ENCODE measurements around the gene KIF26B. TPM values are rescaled to one million over a fixed set of nuclear protein-coding genes. Genes with fewer than 3 reads are reported as not detected.

KIF26B gene
- total and polyA plus RNA-seq, 3 experiments from 2014 or later: 0.11 to 0.16 TPM; not detected in 1

- no peak overlapping the region for H3K4me3 ChIP-seq (ENCODE audit: low read length)
- Mint-ChIP-seq H3K27ac (no peak overlapping the region), H3K36me3 (peaks cover 0 to 6% (median 0%) of the 10 kb centered on the region in 3 donors), H3K27me3 (peaks cover 0 to 8% of the 10 kb centered on the region in 2 donors), H3K9me3 (peaks cover 0 to 34% (median 7%) of the 10 kb centered on the region in 5 donors), H3K4me1 (no peaks in the 10 kb centered on the region), H3K4me3 (no peak overlapping the region)
- H3K4me1 ChIP-seq (ENCODE audit: insufficient read depth, low read length): no peaks in the 10 kb centered on the region
- H3K27me3 ChIP-seq (ENCODE audit: insufficient read depth, low read length, poor library complexity, severe bottlenecking): no peaks in the 10 kb centered on the region
- H3K9me3 ChIP-seq (ENCODE audit: low read length): no peaks in the 10 kb centered on the region
- H3K36me3 ChIP-seq (ENCODE audit: insufficient read depth, low read length): no peaks in the 10 kb centered on the region
- POLR2A ChIA-PET: no interaction called here
- CTCF ChIA-PET: no interaction called here
- no peak overlapping the region for H3K27ac ChIP-seq (ENCODE audit: low read depth, low read length)
- DNase-seq: no peak
Measured at GRCh38 chr1:245685111-245685810, 530.5 kb downstream of the KIF26B start.

GRCh38 chr1:245686006-245686405, 531.2 kb downstream of the KIF26B start:
- Histone ChIP-seq H3K4me3 (ENCODE audit: low read length) (no peak overlapping the region), H3K9me3 (ENCODE audit: low read length) (no peaks in the 10 kb centered on the region), H3K27me3 (ENCODE audit: insufficient read depth, low read length, poor library complexity, severe bottlenecking) (no peaks in the 10 kb centered on the region), H3K4me1 (ENCODE audit: insufficient read depth, low read length) (no peaks in the 10 kb centered on the region), H3K36me3 (ENCODE audit: insufficient read depth, low read length) (no peaks in the 10 kb centered on the region), H3K27ac (ENCODE audit: low read depth, low read length) (no peak overlapping the region)
- Mint-ChIP-seq H3K27ac (no peak overlapping the region), H3K4me3 (no peak overlapping the region), H3K9me3 (peaks cover 0 to 38% (median 5%) of the 10 kb centered on the region in 5 donors), H3K27me3 (peaks cover 0 to 8% of the 10 kb centered on the region in 2 donors), H3K36me3 (no peaks in the 10 kb centered on the region), H3K4me1 (no peaks in the 10 kb centered on the region)
- POLR2A ChIA-PET: no interaction called here
- CTCF ChIA-PET: no interaction called here
- DNase-seq: no peak

GRCh38 chr1:245686446-245687030, 531.8 kb downstream of the KIF26B start:
- ChIA-PET CTCF (no interaction called here), POLR2A (no interaction called here)
- H3K4me1 ChIP-seq (ENCODE audit: insufficient read depth, low read length): no peaks in the 10 kb centered on the region
- Mint-ChIP-seq H3K4me1 (no peaks in the 10 kb centered on the region), H3K27me3 (peaks cover 0 to 8% of the 10 kb centered on the region in 2 donors), H3K36me3 (no peaks in the 10 kb centered on the region), H3K4me3 (no peak overlapping the region), H3K27ac (no peak overlapping the region), H3K9me3 (peaks cover 0 to 40% (median 5%) of the 10 kb centered on the region in 5 donors)
- no peak overlapping the region for H3K27ac ChIP-seq (ENCODE audit: low read depth, low read length)
- no peak for DNase-seq
- no peaks in the 10 kb centered on the region for H3K9me3 ChIP-seq (ENCODE audit: low read length)
- no peak overlapping the region for H3K4me3 ChIP-seq (ENCODE audit: low read length)
- no peaks in the 10 kb centered on the region for H3K36me3 ChIP-seq (ENCODE audit: insufficient read depth, low read length)
- H3K27me3 ChIP-seq (ENCODE audit: insufficient read depth, low read length, poor library complexity, severe bottlenecking): no peaks in the 10 kb centered on the region

GRCh38 chr1:245687152-245687635, 532.4 kb downstream of the KIF26B start:
- Histone ChIP-seq H3K4me3 (ENCODE audit: low read length) (no peak overlapping the region), H3K27ac (ENCODE audit: low read depth, low read length) (no peak overlapping the region), H3K36me3 (ENCODE audit: insufficient read depth, low read length) (no peaks in the 10 kb centered on the region), H3K9me3 (ENCODE audit: low read length) (no peaks in the 10 kb centered on the region), H3K4me1 (ENCODE audit: insufficient read depth, low read length) (no peaks in the 10 kb centered on the region), H3K27me3 (ENCODE audit: insufficient read depth, low read length, poor library complexity, severe bottlenecking) (no peaks in the 10 kb centered on the region)
- Mint-ChIP-seq H3K27ac (no peak overlapping the region), H3K36me3 (no peaks in the 10 kb centered on the region), H3K4me3 (no peak overlapping the region), H3K27me3 (peaks cover 0 to 8% of the 10 kb centered on the region in 2 donors), H3K4me1 (no peaks in the 10 kb centered on the region), H3K9me3 (peaks cover 0 to 47% (median 5%) of the 10 kb centered on the region in 5 donors)
- ChIA-PET POLR2A (no interaction called here), CTCF (no interaction called here)
- no peak for DNase-seq

GRCh38 chr1:245687636-245688535, 533.1 kb downstream of the KIF26B start:
- H3K4me3 Mint-ChIP-seq: no peak overlapping the region
- H3K27ac ChIP-seq (ENCODE audit: low read depth, low read length): no peak overlapping the region
- no peaks in the 10 kb centered on the region for H3K9me3 ChIP-seq (ENCODE audit: low read length)
- peaks cover 0 to 46% (median 5%) of the 10 kb centered on the region in 5 donors for H3K9me3 Mint-ChIP-seq
- peaks cover 0 to 6% of the 10 kb centered on the region in 2 donors for H3K27me3 Mint-ChIP-seq
- no peak overlapping the region for H3K4me3 ChIP-seq (ENCODE audit: low read length)
- no peaks in the 10 kb centered on the region for H3K36me3 ChIP-seq (ENCODE audit: insufficient read depth, low read length)
- POLR2A ChIA-PET: no interaction called here
- H3K27me3 ChIP-seq (ENCODE audit: insufficient read depth, low read length, poor library complexity, severe bottlenecking): no peaks in the 10 kb centered on the region
- CTCF ChIA-PET: no interaction called here
- no peaks in the 10 kb centered on the region for H3K36me3 Mint-ChIP-seq
- H3K4me1 Mint-ChIP-seq: no peaks in the 10 kb centered on the region
- no peak for DNase-seq
- no peak overlapping the region for H3K27ac Mint-ChIP-seq
- H3K4me1 ChIP-seq (ENCODE audit: insufficient read depth, low read length): no peaks in the 10 kb centered on the region

GRCh38 chr1:245688536-245689453, 534.0 kb downstream of the KIF26B start:
- no peak overlapping the region for H3K27ac ChIP-seq (ENCODE audit: low read depth, low read length)
- CTCF ChIA-PET: no interaction called here
- H3K36me3 Mint-ChIP-seq: no peaks in the 10 kb centered on the region
- no peaks in the 10 kb centered on the region for H3K9me3 ChIP-seq (ENCODE audit: low read length)
- no peaks in the 10 kb centered on the region for H3K36me3 ChIP-seq (ENCODE audit: insufficient read depth, low read length)
- H3K9me3 Mint-ChIP-seq: peaks cover 0 to 44% (median 5%) of the 10 kb centered on the region in 5 donors
- peaks cover 0 to 5% of the 10 kb centered on the region in 2 donors for H3K27me3 Mint-ChIP-seq
- no peak for DNase-seq
- no peaks in the 10 kb centered on the region for H3K27me3 ChIP-seq (ENCODE audit: insufficient read depth, low read length, poor library complexity, severe bottlenecking)
- no peaks in the 10 kb centered on the region for H3K4me1 Mint-ChIP-seq
- no peaks in the 10 kb centered on the region for H3K4me1 ChIP-seq (ENCODE audit: insufficient read depth, low read length)
- H3K27ac Mint-ChIP-seq: no peak overlapping the region
- no peak overlapping the region for H3K4me3 Mint-ChIP-seq
- H3K4me3 ChIP-seq (ENCODE audit: low read length): no peak overlapping the region
- POLR2A ChIA-PET: no interaction called here

GRCh38 chr1:245690156-245690690, 535.4 kb downstream of the KIF26B start:
- ChIA-PET CTCF (no interaction called here), POLR2A (no interaction called here)
- no peak overlapping the region for H3K27ac ChIP-seq (ENCODE audit: low read depth, low read length)
- H3K9me3 Mint-ChIP-seq: peaks cover 0 to 43% (median 8%) of the 10 kb centered on the region in 5 donors
- H3K27me3 Mint-ChIP-seq: peaks cover 0 to 5% of the 10 kb centered on the region in 2 donors
- H3K4me1 ChIP-seq (ENCODE audit: insufficient read depth, low read length): no peaks in the 10 kb centered on the region
- no peak overlapping the region for H3K4me3 Mint-ChIP-seq
- no peak for DNase-seq
- no peaks in the 10 kb centered on the region for H3K36me3 Mint-ChIP-seq
- no peaks in the 10 kb centered on the region for H3K9me3 ChIP-seq (ENCODE audit: low read length)
- H3K4me3 ChIP-seq (ENCODE audit: low read length): no peak overlapping the region
- no peaks in the 10 kb centered on the region for H3K4me1 Mint-ChIP-seq
- no peaks in the 10 kb centered on the region for H3K36me3 ChIP-seq (ENCODE audit: insufficient read depth, low read length)
- no peaks in the 10 kb centered on the region for H3K27me3 ChIP-seq (ENCODE audit: insufficient read depth, low read length, poor library complexity, severe bottlenecking)
- no peak overlapping the region for H3K27ac Mint-ChIP-seq
